ENCODE measurements around the gene SULT2A1.

DNA sequence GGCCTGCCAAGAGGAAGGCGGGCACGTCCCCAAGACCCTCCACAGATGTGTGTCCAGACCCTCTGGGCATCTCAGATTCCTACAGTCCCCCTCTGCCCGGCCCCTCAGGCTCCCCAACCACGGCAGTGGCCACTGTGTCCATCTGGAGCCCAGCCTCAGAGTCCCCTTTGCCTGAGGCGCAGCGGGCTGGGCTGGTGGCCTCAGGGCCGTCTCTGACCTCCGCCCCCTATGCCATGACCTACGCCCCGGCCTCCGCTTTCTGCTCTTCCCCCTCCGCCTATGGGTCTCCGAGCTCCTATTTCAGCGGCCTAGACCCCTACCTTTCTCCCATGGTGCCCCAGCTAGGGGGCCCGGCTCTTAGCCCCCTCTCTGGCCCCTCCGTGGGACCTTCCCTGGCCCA, 46.7 kb downstream of the SULT2A1 start:
- TF ChIP-seq POLR2A (IDR thresholded peaks at IDR 0.05; ENCODE audit: low read depth, low read length) (no peak), BHLHE40 (IDR thresholded peaks at IDR 0.05; ENCODE audit: low read depth, low read length) (no peak), RAD21 (IDR thresholded peaks at IDR 0.05; ENCODE audit: low read length) (no peak), CEBPB (IDR thresholded peaks at IDR 0.05; ENCODE audit: low read depth, low read length) (no peak), RFX5 (IDR thresholded peaks at IDR 0.05; ENCODE audit: low read depth, low read length) (no peak)
- TF ChIP-seq, protein P1, sequence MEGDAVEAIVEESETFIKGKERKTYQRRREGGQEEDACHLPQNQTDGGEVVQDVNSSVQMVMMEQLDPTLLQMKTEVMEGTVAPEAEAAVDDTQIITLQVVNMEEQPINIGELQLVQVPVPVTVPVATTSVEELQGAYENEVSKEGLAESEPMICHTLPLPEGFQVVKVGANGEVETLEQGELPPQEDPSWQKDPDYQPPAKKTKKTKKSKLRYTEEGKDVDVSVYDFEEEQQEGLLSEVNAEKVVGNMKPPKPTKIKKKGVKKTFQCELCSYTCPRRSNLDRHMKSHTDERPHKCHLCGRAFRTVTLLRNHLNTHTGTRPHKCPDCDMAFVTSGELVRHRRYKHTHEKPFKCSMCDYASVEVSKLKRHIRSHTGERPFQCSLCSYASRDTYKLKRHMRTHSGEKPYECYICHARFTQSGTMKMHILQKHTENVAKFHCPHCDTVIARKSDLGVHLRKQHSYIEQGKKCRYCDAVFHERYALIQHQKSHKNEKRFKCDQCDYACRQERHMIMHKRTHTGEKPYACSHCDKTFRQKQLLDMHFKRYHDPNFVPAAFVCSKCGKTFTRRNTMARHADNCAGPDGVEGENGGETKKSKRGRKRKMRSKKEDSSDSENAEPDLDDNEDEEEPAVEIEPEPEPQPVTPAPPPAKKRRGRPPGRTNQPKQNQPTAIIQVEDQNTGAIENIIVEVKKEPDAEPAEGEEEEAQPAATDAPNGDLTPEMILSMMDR (conservative IDR thresholded peaks at IDR 0.05; ENCODE audit: low read depth, low read length) = no peak
- TF ChIP-seq, protein P2, sequence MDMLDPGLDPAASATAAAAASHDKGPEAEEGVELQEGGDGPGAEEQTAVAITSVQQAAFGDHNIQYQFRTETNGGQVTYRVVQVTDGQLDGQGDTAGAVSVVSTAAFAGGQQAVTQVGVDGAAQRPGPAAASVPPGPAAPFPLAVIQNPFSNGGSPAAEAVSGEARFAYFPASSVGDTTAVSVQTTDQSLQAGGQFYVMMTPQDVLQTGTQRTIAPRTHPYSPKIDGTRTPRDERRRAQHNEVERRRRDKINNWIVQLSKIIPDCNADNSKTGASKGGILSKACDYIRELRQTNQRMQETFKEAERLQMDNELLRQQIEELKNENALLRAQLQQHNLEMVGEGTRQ (IDR thresholded peaks at IDR 0.05; ENCODE audit: low read depth, low read length) = no peak

Data from IMR-90 (cell line).